NB4 (cell line): ENCODE data around the gene NTRK3.

ENCODE experiments used
- MYC ChIP-seq: IDR thresholded peaks from 2 replicates; pipeline ENCODE4 v1.6.1; 2011; ENCODE audit warnings: low read depth, low read length
- POLR2A ChIP-seq: IDR thresholded peaks from 2 replicates; pipeline ENCODE4 v1.6.1; 2011; ENCODE audit warnings: mild to moderate bottlenecking; ENCODE audit not compliant: insufficient read length; ENCODE audit errors: extremely low read depth
- TF ChIP-seq, protein P1 (sequence below): IDR thresholded peaks from one replicate; pipeline ENCODE4 v1.5.1; 2012; ENCODE audit warnings: low read depth, low read length

- TF ChIP-seq, protein P1, sequence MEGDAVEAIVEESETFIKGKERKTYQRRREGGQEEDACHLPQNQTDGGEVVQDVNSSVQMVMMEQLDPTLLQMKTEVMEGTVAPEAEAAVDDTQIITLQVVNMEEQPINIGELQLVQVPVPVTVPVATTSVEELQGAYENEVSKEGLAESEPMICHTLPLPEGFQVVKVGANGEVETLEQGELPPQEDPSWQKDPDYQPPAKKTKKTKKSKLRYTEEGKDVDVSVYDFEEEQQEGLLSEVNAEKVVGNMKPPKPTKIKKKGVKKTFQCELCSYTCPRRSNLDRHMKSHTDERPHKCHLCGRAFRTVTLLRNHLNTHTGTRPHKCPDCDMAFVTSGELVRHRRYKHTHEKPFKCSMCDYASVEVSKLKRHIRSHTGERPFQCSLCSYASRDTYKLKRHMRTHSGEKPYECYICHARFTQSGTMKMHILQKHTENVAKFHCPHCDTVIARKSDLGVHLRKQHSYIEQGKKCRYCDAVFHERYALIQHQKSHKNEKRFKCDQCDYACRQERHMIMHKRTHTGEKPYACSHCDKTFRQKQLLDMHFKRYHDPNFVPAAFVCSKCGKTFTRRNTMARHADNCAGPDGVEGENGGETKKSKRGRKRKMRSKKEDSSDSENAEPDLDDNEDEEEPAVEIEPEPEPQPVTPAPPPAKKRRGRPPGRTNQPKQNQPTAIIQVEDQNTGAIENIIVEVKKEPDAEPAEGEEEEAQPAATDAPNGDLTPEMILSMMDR, result no peak
- TF ChIP-seq POLR2A, result no peak
- TF ChIP-seq MYC, result no peak
Observed at GRCh38 chr15:88179562-88179961, 77.0 kb downstream of the NTRK3 start.
